Superior temporal gyrus (tissue), 1 donor: ENCODE measurements around the gene PRKG1.
"Not testable (repeated sequence)": the region's sequence is repeated elsewhere in the genome, so short reads cannot be mapped to it uniquely, and the experiment has no call there.

ENCODE experiments used
- DNase-seq: peaks from one replicate; pipeline ENCODE4 v3.0.0-alpha.2; 2016; ENCODE audit errors: extremely low spot score

PRKG1 gene

DNA sequence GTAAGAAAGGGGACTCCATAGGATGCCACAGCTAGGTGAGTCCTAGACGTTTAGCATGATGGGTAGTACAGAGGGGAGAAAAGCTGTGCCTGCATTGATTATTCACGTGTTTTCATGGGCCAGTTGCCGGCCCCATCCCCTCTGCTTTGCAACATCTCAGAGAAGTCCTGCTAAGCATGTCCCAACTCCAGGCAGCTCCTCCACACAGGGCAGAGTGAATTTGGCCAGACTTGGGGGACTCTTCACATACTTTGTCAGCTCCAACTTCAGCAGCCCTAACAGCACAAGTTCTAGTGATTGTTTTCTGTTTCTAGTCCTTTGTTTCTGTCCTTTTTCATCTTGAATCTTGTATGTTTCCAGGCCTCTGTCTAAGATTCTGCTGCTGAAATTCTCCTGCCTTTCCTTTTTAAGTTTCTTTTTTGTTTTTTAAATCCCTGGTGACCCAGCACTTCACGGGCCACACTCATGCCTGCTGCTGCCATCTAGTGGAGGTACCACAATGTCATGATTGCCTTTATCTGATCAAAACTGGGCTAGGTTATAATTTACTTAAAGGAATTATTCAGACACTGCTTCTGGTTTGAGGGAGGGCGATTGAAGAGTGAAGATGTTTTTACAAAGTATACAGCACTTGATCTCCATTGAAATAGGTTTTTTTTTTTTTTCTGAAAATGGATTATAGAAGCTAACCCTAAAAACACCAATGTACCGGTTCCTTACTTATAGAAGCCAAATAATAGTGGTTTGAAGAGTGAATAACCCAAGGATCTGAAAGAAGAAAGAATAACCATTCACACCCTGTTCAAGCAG, 348.2 kb downstream of the PRKG1 start:
- DNase-seq: peak; percentile 80

DNA sequence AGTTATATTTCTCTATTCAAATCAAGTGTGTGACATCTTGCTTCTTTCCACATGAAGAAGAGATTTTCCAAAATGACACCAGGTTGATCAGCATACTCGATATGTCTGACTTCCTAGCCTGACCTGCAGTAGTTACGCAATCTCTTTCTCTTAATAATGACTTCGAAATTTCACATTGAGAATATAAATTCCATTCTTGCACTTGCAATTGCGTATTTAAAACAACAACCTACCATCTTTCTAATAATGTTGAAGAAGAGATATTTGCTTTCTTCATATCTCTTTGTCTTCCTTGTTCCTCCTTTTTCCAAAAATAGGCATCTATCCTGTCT, 348.8 kb downstream of the PRKG1 start:
- DNase-seq: no peak

GRCh38 chr10:51425431-51425830, 351.1 kb downstream of the PRKG1 start:
- no peak for DNase-seq

GRCh38 chr10:51427758-51428157, 353.5 kb downstream of the PRKG1 start:
- DNase-seq: no peak

DNA sequence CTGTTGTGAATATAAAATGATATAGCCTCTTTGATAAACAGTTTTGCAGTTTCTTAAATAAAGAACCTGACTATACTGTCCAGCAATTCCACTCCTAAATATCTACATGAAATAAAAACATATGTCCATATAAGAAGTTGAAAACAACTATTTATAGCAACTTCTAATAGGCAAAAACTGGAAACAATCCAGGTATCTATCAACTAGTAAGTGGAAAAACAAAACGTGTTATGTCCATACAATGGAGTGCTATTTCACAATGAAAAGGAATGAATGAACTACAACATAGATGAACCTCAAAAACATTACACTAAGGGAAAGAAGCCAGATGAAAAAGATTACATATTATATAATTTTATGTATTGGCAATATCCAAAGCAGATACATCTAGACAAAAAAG, 356.2 kb downstream of the PRKG1 start:
- no peak for DNase-seq

DNA sequence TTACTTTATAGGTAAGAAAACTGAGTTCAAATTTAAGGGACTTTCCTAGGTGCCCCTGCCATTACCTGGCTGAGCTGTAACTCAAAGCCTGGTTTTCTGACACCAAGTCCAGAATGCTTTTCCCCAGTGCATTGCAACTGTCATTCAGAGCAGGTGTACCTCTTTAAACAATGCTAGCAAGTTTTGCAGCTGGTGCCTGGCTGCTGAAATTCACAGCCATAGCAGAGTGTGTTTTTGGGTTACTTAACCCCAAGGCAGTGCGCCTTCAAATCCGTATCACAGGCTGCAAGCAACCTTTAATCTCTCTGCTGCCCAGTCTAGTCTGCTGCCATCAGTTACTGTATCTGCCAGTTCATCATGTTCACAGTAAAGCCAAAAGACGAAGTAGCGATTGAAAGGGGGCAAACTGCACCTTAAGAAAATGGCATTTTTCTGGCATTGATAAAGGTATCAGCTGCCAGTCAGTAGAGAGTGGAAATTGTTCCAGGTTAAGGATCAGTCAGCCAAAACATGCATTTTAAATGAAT, 359.7 kb downstream of the PRKG1 start:
- DNase-seq: no peak

GRCh38 chr10:51436805-51437204, 362.5 kb downstream of the PRKG1 start:
- DNase-seq: no peak

- DNase-seq: no peak
These were observed 365.4 kb downstream of the PRKG1 start for GRCh38 chr10:51439645-51440044.

DNA sequence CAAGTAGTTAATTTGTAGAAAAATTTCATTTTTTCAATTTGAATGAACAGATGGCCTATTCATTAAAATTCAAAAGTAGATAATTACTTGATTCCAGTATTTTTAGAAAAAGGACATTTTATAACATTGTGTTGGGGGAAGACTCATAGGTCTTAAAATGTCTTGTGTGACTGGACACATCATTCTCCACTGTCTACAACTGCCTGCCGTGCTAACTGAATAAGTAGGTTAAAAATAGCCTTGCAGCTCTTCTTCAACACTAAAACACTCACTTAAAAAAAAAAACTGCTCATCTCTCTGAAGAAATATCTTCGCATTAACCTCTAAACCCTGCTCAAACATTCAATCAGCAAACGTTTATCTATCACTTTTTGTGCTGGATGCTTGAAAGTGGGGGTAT, 371.3 kb downstream of the PRKG1 start:
- DNase-seq: no peak

DNA sequence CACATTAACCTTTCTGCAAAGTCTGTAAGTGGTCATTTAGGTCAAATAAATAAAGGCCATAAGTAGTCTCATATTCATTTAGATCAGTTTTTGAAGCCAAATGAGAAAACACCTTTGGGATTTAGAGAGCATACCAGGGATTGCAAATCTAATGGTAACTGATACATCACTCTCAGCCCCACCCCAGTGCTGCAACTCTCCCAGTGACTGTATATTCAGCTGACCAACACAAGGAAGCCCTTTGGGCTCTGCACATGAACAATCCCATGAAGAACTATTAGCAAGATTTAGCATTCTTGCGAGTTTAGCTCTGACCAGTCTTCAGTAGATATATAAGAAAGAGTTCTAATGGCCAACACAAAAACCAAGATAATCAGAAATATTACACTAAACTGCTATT, 372.8 kb downstream of the PRKG1 start:
- DNase-seq: no peak

DNA sequence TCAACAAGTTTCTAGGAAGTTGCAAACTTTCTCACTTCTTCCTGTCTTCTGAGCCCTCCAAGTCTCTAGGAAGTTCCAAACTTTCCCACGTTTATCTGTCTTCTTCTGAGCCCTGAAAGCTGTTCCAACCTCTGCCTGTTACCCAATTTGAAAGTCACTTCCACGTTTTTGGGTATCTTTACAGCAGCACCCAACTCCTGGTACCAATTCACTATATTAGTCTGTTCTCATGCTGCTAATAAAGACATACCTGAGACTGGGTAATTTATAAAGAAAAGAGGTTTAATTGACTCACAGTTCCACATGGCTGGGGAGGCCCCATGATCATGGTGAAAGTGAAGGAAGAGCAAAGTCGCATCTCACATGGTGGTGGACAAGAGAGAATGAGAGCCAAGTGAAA, 381.5 kb downstream of the PRKG1 start:
- DNase-seq: not testable (repeated sequence)

DNA sequence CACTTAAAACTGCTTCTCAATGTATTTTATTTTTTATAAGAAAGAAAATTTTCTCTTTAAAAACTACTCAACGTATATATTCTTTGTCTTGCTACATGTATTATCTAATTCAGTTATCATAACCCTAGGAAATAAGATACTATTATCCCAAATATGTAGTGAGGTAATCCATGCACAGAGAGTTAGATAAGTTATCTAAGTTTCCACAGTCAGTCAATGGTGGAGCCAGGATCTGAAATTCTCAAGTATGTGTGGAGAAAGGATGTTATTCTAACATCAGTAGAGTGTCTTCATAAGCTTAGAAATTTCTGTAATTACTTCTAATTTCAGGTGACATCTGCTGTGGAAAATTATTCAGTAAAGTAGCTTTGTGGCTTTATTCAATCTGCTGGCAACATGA, 385.2 kb downstream of the PRKG1 start:
- no peak for DNase-seq

GRCh38 chr10:51462076-51462779, 387.9 kb downstream of the PRKG1 start:
- no peak for DNase-seq

- DNase-seq: no peak
These were observed 394.1 kb downstream of the PRKG1 start for GRCh38 chr10:51468424-51468823.

GRCh38 chr10:51469686-51470085, 395.4 kb downstream of the PRKG1 start:
- no peak for DNase-seq

- no peak for DNase-seq
These were observed 397.0 kb downstream of the PRKG1 start for GRCh38 chr10:51471271-51471670.

DNA sequence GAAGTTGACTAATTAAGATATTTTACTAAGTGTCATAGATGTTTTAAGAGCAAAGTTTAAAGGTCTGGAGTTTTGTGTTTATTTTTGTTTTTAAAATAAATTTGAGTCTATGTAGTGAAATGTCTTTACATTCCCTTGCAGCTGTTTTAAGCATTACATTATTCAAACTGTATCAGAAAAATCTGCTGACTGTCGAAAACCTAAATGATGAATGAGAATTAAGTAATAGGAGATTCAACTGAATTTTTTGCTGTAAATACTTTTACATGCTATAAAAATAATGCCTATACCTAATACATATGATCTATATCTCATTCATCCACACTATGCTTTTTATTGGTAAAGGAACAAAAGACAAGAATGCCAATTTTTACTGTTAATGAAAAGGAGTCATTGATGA, 397.9 kb downstream of the PRKG1 start:
- no peak for DNase-seq

- no peak for DNase-seq
These were observed 405.4 kb downstream of the PRKG1 start for GRCh38 chr10:51479711-51480110.

GRCh38 chr10:51485668-51486067, 411.4 kb downstream of the PRKG1 start:
- no peak for DNase-seq

DNA sequence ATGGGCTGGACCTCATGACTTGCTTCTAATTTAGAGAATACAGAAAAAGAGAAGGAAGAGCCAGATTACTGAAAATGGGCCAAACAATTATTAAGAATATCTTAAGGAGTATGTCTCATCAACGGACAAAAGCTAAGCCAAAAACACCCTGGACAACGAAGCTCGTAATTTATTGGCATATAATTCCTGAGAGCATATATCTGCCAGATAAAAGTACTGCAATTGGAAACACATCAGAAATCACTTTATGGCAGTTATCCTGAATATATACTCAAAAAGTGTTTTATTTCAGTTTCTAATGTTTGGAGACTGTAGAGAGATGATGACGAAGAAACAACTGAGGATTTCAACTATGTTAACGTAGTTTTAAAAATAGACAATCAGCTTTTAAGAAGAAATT, 413.3 kb downstream of the PRKG1 start:
- no peak for DNase-seq

DNA sequence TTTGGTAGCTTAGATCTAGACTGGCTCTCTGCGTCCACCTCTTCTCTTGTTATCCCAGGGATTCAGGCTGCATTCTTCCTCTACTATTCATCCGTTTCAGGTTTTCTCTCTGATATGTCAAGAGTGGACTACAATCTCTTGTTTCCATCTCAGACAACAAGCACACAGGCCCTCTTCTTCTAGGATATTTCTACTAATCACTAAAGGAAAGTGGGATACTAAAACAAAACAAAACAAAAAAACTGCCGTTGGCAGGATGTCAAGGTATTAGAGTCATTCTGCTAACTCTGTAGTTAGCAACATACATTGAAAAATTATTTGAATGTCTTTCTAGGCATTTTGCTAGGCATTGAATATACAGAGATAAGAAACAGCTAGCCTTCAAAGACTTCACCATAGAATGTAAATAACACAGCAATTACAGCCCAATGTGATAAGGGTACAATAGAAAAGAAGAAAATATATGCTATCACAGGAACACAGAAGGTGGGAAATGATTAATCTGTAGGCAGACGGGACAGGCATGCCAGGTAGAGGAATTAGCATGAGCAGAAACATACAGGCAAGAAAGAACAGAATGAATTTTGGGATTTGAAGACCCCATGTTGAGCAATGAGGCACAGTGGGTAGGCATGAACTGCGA, 414.6 kb downstream of the PRKG1 start:
- no peak for DNase-seq

DNA sequence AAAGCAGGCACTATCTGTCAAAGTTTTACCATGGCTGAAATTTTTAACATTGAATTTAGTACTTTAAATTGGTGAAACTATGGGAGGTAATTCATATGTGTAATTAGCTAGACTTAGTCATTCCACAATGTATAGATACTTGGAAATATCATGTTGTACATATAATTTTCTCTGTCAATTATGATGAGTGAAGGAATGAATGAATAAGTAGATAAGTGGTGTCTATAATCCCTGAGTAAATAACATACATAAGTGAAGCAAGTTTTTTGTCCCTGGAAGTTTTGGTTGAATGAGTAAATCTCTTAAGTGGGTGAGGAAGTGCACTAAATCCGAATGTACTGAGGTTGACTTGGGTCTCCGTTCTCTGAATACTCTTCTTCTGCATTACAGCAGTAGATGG, 424.1 kb downstream of the PRKG1 start:
- DNase-seq: no peak

- peak; percentile 47 for DNase-seq
These were observed 427.1 kb downstream of the PRKG1 start for GRCh38 chr10:51501396-51501795.
